Cardiac muscle cell (in vitro differentiated cells and primary cell): ENCODE measurements around the gene PMPCA. TPM values are rescaled to one million over a fixed set of nuclear protein-coding genes. Genes with fewer than 3 reads are reported as not detected.

Source experiments
- DNase-seq, 2 donors: peaks; one replicate each; pipeline versions ENCODE4 v3.0.0 to v3.0.0-alpha.2; 2010 to 2017; ENCODE audit warnings: low read depth in 1 of 2, low spot score in 1 of 2
- H3K27ac ChIP-seq: fragments of 200-600 bp; sonication (generic); 2 replicates; pipeline ENCODE4 v1.5.1; 2016
- H3K27me3 ChIP-seq: fragments of 200-600 bp; sonication (generic); 2 replicates; pipeline ENCODE4 v1.6.0; 2016; ENCODE audit warnings: control low read depth
- H3K36me3 ChIP-seq: fragments of 200-600 bp; sonication (generic); 2 replicates; pipeline ENCODE4 v1.5.1; 2016; ENCODE audit warnings: control low read depth
- H3K4me1 ChIP-seq: fragments of 200-600 bp; sonication (generic); 2 replicates; pipeline ENCODE4 v1.8.1; 2017; ENCODE audit warnings: low read depth, mild to moderate bottlenecking, mixed run types
- H3K4me3 ChIP-seq: fragments of 200-600 bp; sonication (generic); 2 replicates; pipeline ENCODE4 v1.5.1; 2016; ENCODE audit warnings: mild to moderate bottlenecking
- H3K9me3 ChIP-seq: fragments of 200-600 bp; sonication (generic); 2 replicates; pipeline ENCODE4 v1.5.1; 2017; ENCODE audit warnings: low read depth, mild to moderate bottlenecking, control low read depth
- polyA plus RNA-seq: library from polyadenylated mRNA; unstranded; fragments of >200 nt; fragmentation: Nextera tagmentation; extraction: Ambion mirVana; gene quantifications from 2 replicates; pipeline ENCODE4 v1.2.1, GENCODE V29; 2016
- total RNA-seq: library from RNA; depleted of rRNA; stranded (reverse); fragments of >200 nt; gene quantifications from 2 replicates; pipeline ENCODE4 v1.2.3, GENCODE V29; 2016
- TF ChIP-seq, protein P1 (sequence below): IDR thresholded peaks from 2 replicates; pipeline ENCODE4 v1.5.1; 2012; ENCODE audit warnings: low read depth, mild to moderate bottlenecking, low read length

The PMPCA gene
- total and polyA plus RNA-seq, 2 experiments from 2014 or later: 74.5 to 128 TPM

DNA sequence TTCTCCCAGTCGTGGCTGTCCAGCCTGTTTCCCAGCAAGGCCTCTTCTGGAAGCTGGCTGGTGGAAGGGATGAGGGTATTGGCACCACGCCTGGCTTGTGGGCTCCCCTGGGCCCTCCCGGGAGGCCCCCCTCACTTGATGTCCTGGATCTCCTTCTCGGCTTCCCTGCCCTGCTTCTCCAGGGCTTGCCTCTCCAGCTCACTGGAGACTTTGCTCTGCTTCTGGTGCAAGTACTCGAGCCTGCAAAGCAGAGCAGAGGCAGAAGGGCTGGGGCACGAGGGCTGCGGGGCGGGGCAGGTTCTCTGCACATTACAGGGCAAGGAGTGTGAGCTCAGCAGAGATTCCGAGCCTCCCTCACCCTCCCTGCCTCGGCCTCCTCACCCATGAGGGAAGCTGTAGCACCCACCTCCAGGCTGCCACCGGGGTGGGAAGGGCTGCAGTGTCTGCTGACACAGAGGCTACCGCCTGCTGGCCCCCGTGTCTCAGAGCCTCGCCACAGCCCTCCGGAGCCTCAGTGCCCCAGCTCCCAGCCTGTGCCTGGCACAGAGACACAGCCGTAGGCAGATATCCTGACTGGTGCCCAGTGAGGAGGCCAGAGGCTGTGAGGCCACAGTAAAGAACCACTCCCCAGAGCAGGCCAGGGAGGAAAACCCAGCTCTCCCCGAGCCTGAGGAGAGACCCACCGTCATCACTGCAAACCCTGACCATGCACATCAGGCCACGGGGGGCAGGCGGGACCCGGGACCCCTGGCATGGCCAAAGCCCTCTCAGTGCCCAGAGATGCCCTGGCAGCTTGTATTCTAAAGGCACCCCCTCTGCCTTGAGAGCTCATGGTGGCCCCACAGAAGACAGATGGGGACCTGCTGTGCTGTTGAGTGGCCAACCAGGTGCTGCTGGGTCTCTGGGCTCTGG lies 17.7 kb upstream of the PMPCA start:
- Histone ChIP-seq H3K36me3 (peaks cover 26% of the 10 kb centered on the region), H3K4me1 (no peaks in the 10 kb centered on the region)

GRCh38 chr9:136393531-136393930 lies 16.9 kb upstream of the PMPCA start:
- Histone ChIP-seq H3K4me1 (no peaks in the 10 kb centered on the region), H3K27ac (no peak overlapping the region), H3K36me3 (peaks cover 23% of the 10 kb centered on the region), H3K4me3 (no peak overlapping the region), H3K27me3 (no peaks in the 10 kb centered on the region), H3K9me3 (no peaks in the 10 kb centered on the region)
- TF ChIP-seq, protein P1, sequence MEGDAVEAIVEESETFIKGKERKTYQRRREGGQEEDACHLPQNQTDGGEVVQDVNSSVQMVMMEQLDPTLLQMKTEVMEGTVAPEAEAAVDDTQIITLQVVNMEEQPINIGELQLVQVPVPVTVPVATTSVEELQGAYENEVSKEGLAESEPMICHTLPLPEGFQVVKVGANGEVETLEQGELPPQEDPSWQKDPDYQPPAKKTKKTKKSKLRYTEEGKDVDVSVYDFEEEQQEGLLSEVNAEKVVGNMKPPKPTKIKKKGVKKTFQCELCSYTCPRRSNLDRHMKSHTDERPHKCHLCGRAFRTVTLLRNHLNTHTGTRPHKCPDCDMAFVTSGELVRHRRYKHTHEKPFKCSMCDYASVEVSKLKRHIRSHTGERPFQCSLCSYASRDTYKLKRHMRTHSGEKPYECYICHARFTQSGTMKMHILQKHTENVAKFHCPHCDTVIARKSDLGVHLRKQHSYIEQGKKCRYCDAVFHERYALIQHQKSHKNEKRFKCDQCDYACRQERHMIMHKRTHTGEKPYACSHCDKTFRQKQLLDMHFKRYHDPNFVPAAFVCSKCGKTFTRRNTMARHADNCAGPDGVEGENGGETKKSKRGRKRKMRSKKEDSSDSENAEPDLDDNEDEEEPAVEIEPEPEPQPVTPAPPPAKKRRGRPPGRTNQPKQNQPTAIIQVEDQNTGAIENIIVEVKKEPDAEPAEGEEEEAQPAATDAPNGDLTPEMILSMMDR: no peak
- DNase-seq: no peak

More for the DNA sequence above, 17.7 kb upstream of the PMPCA start:
- no peak for DNase-seq
- Histone ChIP-seq H3K27me3 (no peaks in the 10 kb centered on the region), H3K9me3 (no peaks in the 10 kb centered on the region), H3K27ac (no peak overlapping the region), H3K4me3 (no peak overlapping the region)
- TF ChIP-seq, protein P1: no peak

DNA sequence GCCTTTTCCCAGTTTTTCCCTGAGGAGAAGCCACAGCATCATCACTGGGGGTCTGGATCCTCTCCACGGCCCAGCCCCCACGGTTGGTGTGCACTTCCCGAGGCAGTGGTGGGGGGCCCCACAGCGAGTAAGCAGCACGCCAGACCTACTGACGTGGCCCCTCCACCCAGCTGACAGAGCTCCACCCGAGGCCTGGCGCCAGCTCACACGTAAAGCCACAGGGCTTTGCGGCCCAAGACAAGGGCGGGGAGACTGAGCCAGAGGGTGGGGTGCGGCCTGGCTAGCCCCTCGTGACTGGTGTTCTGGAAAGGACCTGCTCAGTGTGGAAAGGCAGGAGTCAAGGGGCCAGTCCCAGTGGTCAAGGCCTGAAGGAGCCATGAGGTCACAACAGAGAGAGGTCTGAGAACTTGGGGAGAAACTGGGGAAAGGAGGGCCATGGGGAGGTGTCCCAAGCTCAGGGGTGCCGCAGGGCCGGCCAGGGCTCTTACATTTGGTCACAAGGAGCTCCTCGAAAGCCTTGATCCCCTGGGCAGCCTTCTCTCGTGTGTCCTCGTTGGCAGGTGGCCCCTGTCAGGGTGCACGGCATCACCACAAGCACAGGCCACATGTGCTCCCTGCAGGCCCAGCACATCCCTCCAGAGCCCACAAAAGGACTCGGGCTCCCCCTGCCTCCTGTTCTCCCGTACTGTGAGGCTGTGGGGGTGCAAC lies 16.0 kb upstream of the PMPCA start:
- TF ChIP-seq, protein P1: no peak

DNA sequence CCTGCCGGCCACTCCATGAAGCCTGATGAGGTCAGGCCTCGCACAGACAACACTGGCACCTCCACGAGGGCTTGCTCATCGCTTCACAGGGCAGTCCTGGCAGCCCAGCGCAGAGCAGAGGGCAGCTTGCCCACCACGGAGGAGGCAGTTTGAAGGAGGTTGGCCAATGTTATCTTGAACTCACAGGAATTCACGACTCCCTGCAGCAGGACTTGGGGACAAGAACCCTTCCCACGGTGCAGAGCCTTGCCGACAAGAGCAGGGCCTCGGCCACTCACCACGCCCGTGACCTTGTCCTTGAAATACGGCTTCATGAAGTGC lies 15.5 kb upstream of the PMPCA start:
- no peak overlapping the region for H3K4me3 ChIP-seq
- DNase-seq: no peak
- H3K27me3 ChIP-seq: no peaks in the 10 kb centered on the region
- TF ChIP-seq, protein P1: no peak
- H3K4me1 ChIP-seq: no peaks in the 10 kb centered on the region
- no peaks in the 10 kb centered on the region for H3K9me3 ChIP-seq
- no peak overlapping the region for H3K27ac ChIP-seq
- H3K36me3 ChIP-seq: peaks cover 23% of the 10 kb centered on the region

More for the DNA sequence above, 16.0 kb upstream of the PMPCA start:
- Histone ChIP-seq H3K27me3 (no peaks in the 10 kb centered on the region), H3K4me3 (no peak overlapping the region), H3K27ac (no peak overlapping the region), H3K4me1 (no peaks in the 10 kb centered on the region), H3K36me3 (peaks cover 23% of the 10 kb centered on the region), H3K9me3 (no peaks in the 10 kb centered on the region)
- no peak for DNase-seq

DNA sequence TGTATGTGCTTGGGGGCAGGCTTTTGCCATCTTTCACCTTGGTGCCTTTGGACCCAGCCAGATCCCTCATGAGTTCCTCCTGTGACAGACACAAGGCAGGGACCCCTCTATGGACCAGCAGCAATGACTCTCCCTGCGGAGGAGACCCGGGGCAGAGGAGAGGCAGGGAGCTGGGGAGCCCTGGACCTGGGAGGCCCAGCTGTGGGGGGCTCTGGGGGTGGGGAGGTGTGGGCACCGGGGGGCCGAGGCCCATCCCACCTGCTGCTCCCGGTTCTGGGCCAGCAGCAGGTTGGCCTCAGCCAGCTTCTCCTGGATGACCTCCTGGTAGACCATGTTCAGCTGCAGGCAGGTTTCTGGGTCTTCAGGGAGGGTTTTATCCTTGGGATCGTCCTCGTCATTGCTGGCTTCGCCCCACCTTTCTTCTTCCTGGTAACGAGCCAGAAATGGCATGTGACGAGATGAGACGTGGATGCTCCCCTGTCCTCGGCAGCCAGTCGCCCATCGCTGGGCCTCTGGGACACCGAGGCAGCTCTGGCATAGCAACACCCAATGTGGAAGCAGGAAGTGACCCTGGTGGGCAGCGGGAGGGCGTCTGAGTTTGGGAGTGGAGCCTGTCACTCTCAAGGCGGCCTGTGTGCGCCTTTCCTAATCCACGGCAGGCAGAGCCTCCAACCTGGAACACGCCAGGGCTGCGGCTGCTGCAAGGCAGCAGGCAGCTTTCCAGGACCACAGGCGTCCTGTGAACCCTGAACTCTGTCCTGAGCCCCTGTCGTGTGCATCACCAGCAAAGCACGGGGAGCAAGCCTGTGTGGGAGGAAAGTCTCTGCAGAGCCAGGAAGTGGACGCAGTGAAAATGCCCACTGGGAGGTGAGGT lies 14.9 kb upstream of the PMPCA start:
- Histone ChIP-seq H3K36me3 (peaks cover 23% of the 10 kb centered on the region), H3K27ac (no peak overlapping the region), H3K27me3 (no peaks in the 10 kb centered on the region), H3K4me3 (no peak overlapping the region), H3K4me1 (no peaks in the 10 kb centered on the region), H3K9me3 (no peaks in the 10 kb centered on the region)
- TF ChIP-seq, protein P1: no peak
- no peak for DNase-seq
